Fibroblast of lung (primary cell): Measurements from ENCODE around the gene KIAA1217.

Source experiments
- EZH2 ChIP-seq: IDR thresholded peaks from 2 replicates; pipeline ENCODE4 v1.5.1; 2012; ENCODE audit warnings: low read length, control low read depth, mild to moderate bottlenecking; ENCODE audit errors: missing control alignments
- TF ChIP-seq, protein P1 (sequence below), 2 donors: IDR thresholded peaks in 1 of 2; conservative IDR thresholded peaks in 1 of 2; 1 replicate in 1 of 2; 2 replicates in 1 of 2; pipeline ENCODE4 v1.5.1; 2011 to 2012; ENCODE audit warnings: low read length in 2 of 2, control low read depth in 1 of 2, inconsistent platforms in 1 of 2, low read depth in 1 of 2, mild to moderate bottlenecking in 1 of 2

DNA sequence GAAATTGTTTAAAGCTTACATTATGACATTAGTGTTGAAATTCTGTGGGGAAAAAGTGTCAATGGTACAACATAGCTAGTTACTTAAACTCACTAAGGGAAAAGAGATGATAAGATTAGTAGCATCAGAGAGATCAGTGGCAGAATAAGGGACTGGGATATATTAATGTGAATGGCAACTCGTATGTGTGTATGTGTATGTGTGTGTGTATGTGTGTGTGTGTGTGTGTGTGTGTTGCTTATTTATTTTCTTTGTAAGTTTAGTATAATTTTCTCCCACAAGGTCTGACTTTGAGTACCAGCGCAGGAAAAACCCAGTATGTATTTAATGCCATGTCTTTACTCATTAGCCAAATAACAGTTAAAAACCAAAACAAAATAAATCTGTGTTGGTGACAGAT, 258.7 kb downstream of the KIAA1217 start:
- TF ChIP-seq, protein P1, sequence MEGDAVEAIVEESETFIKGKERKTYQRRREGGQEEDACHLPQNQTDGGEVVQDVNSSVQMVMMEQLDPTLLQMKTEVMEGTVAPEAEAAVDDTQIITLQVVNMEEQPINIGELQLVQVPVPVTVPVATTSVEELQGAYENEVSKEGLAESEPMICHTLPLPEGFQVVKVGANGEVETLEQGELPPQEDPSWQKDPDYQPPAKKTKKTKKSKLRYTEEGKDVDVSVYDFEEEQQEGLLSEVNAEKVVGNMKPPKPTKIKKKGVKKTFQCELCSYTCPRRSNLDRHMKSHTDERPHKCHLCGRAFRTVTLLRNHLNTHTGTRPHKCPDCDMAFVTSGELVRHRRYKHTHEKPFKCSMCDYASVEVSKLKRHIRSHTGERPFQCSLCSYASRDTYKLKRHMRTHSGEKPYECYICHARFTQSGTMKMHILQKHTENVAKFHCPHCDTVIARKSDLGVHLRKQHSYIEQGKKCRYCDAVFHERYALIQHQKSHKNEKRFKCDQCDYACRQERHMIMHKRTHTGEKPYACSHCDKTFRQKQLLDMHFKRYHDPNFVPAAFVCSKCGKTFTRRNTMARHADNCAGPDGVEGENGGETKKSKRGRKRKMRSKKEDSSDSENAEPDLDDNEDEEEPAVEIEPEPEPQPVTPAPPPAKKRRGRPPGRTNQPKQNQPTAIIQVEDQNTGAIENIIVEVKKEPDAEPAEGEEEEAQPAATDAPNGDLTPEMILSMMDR (conservative IDR thresholded peaks at IDR 0.05 in 1 of 2, IDR thresholded peaks at IDR 0.05 in 1 of 2; ENCODE audit: low read depth in 1 of 2, low read length in 2 of 2), result no peak
- TF ChIP-seq EZH2, result no peak
